SK-N-SH treated with all-trans-retinoic acid at 6 μM for 48 hours (cell line): ENCODE data around the gene OSM.
"Not testable (repeated sequence)": the region's sequence is repeated elsewhere in the genome, so short reads cannot be mapped to it uniquely, and the experiment has no call there.

ENCODE experiments used
- ATAC-seq: fragments of 200-7000 bp; cut with Tn5 transposase; 3 replicates; pipeline ENCODE4 v1.9.1; 2020; ENCODE audit warnings: mild to moderate bottlenecking, moderate library complexity
- ARNTL ChIP-seq: fragments of 450-650 bp; formaldehyde crosslinking; IDR thresholded peaks from 2 replicates; pipeline ENCODE4 v1.5.0; 2020; ENCODE audit warnings: low read depth, mild to moderate bottlenecking, moderate library complexity, borderline replicate concordance
- BACH2 ChIP-seq: fragments of 250-450 bp; sonication (Bioruptor Pico); IDR thresholded peaks from 2 replicates; pipeline ENCODE4 v1.9.0; 2021; ENCODE audit warnings: mild to moderate bottlenecking, borderline replicate concordance
- CREB5 ChIP-seq: fragments of 250-450 bp; sonication (Bioruptor Pico); IDR thresholded peaks from 2 replicates; pipeline ENCODE4 v1.5.1; 2020; ENCODE audit warnings: low read depth, mild to moderate bottlenecking, moderate library complexity
- CSDC2 ChIP-seq: fragments of 250-450 bp; sonication (Bioruptor Pico); IDR thresholded peaks from 2 replicates; pipeline ENCODE4 v1.5.0; 2020; ENCODE audit warnings: mild to moderate bottlenecking, moderate library complexity
- CSRNP3 ChIP-seq: fragments of 250-450 bp; sonication (Bioruptor Pico); IDR thresholded peaks from 2 replicates; pipeline ENCODE4 v1.5.1; 2021; ENCODE audit warnings: mild to moderate bottlenecking, moderate library complexity
- ESRRG ChIP-seq: fragments of 250-450 bp; sonication (Bioruptor Pico); IDR thresholded peaks from 2 replicates; pipeline ENCODE4 v1.6.1; 2021; ENCODE audit warnings: mild to moderate bottlenecking
- GLIS3 ChIP-seq: fragments of 250-450 bp; sonication (Bioruptor Pico); IDR thresholded peaks from 2 replicates; pipeline ENCODE4 v1.5.0; 2020; ENCODE audit warnings: mild to moderate bottlenecking, moderate library complexity
- ISL1 ChIP-seq: fragments of 250-450 bp; sonication (Bioruptor Pico); IDR thresholded peaks from 2 replicates; pipeline ENCODE4 v2.1.2; 2022; ENCODE audit warnings: mild to moderate bottlenecking, moderate library complexity
- RARB ChIP-seq: fragments of 250-450 bp; sonication (Bioruptor Pico); IDR thresholded peaks from 2 replicates; pipeline ENCODE4 v1.8.0; 2021; ENCODE audit warnings: mild to moderate bottlenecking, moderate library complexity
- SNAI2 ChIP-seq: fragments of 250-450 bp; sonication (Bioruptor Pico); IDR thresholded peaks from 2 replicates; pipeline ENCODE4 v1.5.0; 2020; ENCODE audit warnings: mild to moderate bottlenecking, moderate library complexity
- TCF4 ChIP-seq: fragments of 250-450 bp; sonication (Bioruptor Pico); IDR thresholded peaks from 2 replicates; pipeline ENCODE4 v1.8.0; 2021; ENCODE audit warnings: mild to moderate bottlenecking, moderate library complexity, borderline replicate concordance
- TOX ChIP-seq: fragments of 250-450 bp; sonication (Bioruptor Pico); IDR thresholded peaks from 2 replicates; pipeline ENCODE4 v1.8.0; 2021; ENCODE audit warnings: mild to moderate bottlenecking, moderate library complexity, borderline replicate concordance
- TSHZ2 ChIP-seq: fragments of 250-450 bp; sonication (Bioruptor Pico); IDR thresholded peaks from 2 replicates; pipeline ENCODE4 v1.5.0; 2020; ENCODE audit warnings: mild to moderate bottlenecking, moderate library complexity
- ZC3H10 ChIP-seq: fragments of 250-450 bp; sonication (Bioruptor Pico); IDR thresholded peaks from 2 replicates; pipeline ENCODE4 v1.5.1; 2021; ENCODE audit warnings: mild to moderate bottlenecking, moderate library complexity
- ZFP3 ChIP-seq: fragments of 250-450 bp; sonication (Bioruptor Pico); IDR thresholded peaks from 2 replicates; pipeline ENCODE4 v1.5.0; 2020; ENCODE audit warnings: mild to moderate bottlenecking, moderate library complexity
- ZFP30 ChIP-seq: fragments of 450-650 bp; formaldehyde crosslinking; IDR thresholded peaks from 2 replicates; pipeline ENCODE4 v1.5.0; 2022; ENCODE audit warnings: mild to moderate bottlenecking, moderate library complexity
- ZNF565 ChIP-seq: fragments of 450-650 bp; formaldehyde crosslinking; conservative IDR thresholded peaks from 2 replicates; pipeline ENCODE4 v1.5.0; 2020; ENCODE audit warnings: low read depth, mild to moderate bottlenecking, moderate library complexity
- ZNF8 ChIP-seq: fragments of 450-650 bp; formaldehyde crosslinking; IDR thresholded peaks from 2 replicates; pipeline ENCODE4 v1.5.0; 2020; ENCODE audit warnings: mild to moderate bottlenecking, moderate library complexity

Gene OSM

GRCh38 chr22:30217698-30218560 is 48.7 kb downstream of the OSM start:
- TF ChIP-seq TOX (CRISPR knock-in tag) (no peak), ISL1 (CRISPR knock-in tag) (0 out of 2 replicates have a peak, but pooled peaks have one; percentile 26), BACH2 (CRISPR knock-in tag) (no peak)
- peak; percentile 73 for ATAC-seq

- TF ChIP-seq SNAI2 (CRISPR knock-in tag) = no peak
- TF ChIP-seq ZNF8 (CRISPR knock-in tag) = no peak
- TF ChIP-seq ISL1 (CRISPR knock-in tag) = no peak
- no peak for TF ChIP-seq CREB5
- TF ChIP-seq ZFP3 (CRISPR knock-in tag) = no peak
- TF ChIP-seq CSRNP3 (CRISPR knock-in tag) = no peak
- no peak for TF ChIP-seq ZNF565 (CRISPR knock-in tag)
- no peak for TF ChIP-seq TSHZ2 (CRISPR knock-in tag)
- TF ChIP-seq CSDC2 (CRISPR knock-in tag) = no peak
- no peak for TF ChIP-seq ZFP30 (CRISPR knock-in tag)
- no peak for TF ChIP-seq RARB
- no peak for TF ChIP-seq BACH2 (CRISPR knock-in tag)
- no peak for TF ChIP-seq ZC3H10 (CRISPR knock-in tag)
- TF ChIP-seq ARNTL = no peak
- no peak for TF ChIP-seq ESRRG
- no peak for TF ChIP-seq GLIS3
- TF ChIP-seq, all 23 proteins: peak for 0
- no peak for ATAC-seq
These were observed 49.9 kb downstream of the OSM start for GRCh38 chr22:30216710-30217109.

DNA sequence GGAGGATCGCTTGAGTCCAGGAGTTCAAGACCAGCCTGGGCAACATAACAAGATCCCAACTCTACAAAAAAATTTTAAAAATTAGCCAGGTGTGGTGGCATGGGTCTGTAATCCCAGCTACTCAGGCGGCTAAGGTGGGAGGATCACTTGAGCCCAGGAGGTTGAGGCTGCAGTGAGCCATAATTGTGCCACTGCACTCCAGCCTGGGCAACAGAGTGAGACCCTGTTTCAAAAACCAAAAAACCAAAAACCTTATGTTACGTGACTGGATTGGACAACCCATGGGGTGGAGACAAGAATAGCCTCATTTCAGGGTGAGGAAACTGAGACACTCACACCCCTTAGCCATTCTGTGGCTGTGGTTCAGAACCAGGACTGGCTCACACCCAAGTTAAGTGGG is 50.4 kb downstream of the OSM start:
- ATAC-seq = not testable (repeated sequence)

- TF ChIP-seq RARB = no peak
- TF ChIP-seq TSHZ2 (CRISPR knock-in tag) = no peak
- TF ChIP-seq ARNTL = no peak
- TF ChIP-seq CSRNP3 (CRISPR knock-in tag) = no peak
- TF ChIP-seq TCF4 (CRISPR knock-in tag) = no peak
- no peak for ATAC-seq
These were observed 51.8 kb downstream of the OSM start for GRCh38 chr22:30214703-30215407.
